Neural progenitor cell (in vitro differentiated cells): ENCODE measurements around the gene SLC5A3.

Experiments
- CTCF ChIP-seq: fragments of 200-600 bp; sonication (generic); IDR thresholded peaks from 2 replicates; pipeline ENCODE4 v1.5.1; 2017; ENCODE audit warnings: antibody characterized with exemption, mild to moderate bottlenecking
- EZH2phosphoT487 ChIP-seq: fragments of 200-600 bp; sonication (generic); IDR thresholded peaks from 2 replicates; pipeline ENCODE4 v1.6.1; 2017; ENCODE audit warnings: antibody characterized with exemption

GRCh38 chr21:34043333-34043732, 30.0 kb upstream of the SLC5A3 start:
- no peak for TF ChIP-seq EZH2phosphoT487
- no peak for TF ChIP-seq CTCF
